Central memory CD8-positive, alpha-beta T cell (primary cell): ENCODE results near the gene GNG8.
A peak's percentile ranks its signal among the peaks of the same experiment; 100 is the strongest.

Experiments used
- ATAC-seq: fragments of 150-1000 bp; cut with Tn5 transposase; replicated peaks from 2 replicates; pipeline ENCODE4 v1.10.0; 2022; ENCODE audit warnings: mild to moderate bottlenecking, moderate FRiP score, moderate number of reproducible peaks; ENCODE audit not compliant: poor library complexity, severe bottlenecking; ENCODE audit errors: extremely low read depth
- DNase-seq, 2 donors: peaks; one replicate each; pipeline ENCODE4 v3.0.0; 2021; ENCODE audit warnings: low spot score in 2 of 2
- H3K27ac Mint-ChIP-seq: one replicate; pipeline ENCODE4 v1.8.0; 2022; ENCODE audit warnings: low read depth, mild to moderate bottlenecking, moderate library complexity, mixed read lengths
- H3K27me3 Mint-ChIP-seq: one replicate; pipeline ENCODE4 v1.8.0; 2022; ENCODE audit warnings: mixed read lengths
- H3K36me3 Mint-ChIP-seq: one replicate; pipeline ENCODE4 v1.8.0; 2022; ENCODE audit warnings: mild to moderate bottlenecking, moderate library complexity, mixed read lengths; ENCODE audit not compliant: insufficient read depth
- H3K4me1 Mint-ChIP-seq: one replicate; pipeline ENCODE4 v1.8.0; 2022; ENCODE audit warnings: mixed read lengths
- H3K4me3 Mint-ChIP-seq: one replicate; pipeline ENCODE4 v1.8.0; 2022; ENCODE audit warnings: mild to moderate bottlenecking, moderate library complexity, mixed read lengths
- H3K9me3 Mint-ChIP-seq: one replicate; pipeline ENCODE4 v1.8.0; 2022; ENCODE audit warnings: mixed read lengths

Gene GNG8

DNA sequence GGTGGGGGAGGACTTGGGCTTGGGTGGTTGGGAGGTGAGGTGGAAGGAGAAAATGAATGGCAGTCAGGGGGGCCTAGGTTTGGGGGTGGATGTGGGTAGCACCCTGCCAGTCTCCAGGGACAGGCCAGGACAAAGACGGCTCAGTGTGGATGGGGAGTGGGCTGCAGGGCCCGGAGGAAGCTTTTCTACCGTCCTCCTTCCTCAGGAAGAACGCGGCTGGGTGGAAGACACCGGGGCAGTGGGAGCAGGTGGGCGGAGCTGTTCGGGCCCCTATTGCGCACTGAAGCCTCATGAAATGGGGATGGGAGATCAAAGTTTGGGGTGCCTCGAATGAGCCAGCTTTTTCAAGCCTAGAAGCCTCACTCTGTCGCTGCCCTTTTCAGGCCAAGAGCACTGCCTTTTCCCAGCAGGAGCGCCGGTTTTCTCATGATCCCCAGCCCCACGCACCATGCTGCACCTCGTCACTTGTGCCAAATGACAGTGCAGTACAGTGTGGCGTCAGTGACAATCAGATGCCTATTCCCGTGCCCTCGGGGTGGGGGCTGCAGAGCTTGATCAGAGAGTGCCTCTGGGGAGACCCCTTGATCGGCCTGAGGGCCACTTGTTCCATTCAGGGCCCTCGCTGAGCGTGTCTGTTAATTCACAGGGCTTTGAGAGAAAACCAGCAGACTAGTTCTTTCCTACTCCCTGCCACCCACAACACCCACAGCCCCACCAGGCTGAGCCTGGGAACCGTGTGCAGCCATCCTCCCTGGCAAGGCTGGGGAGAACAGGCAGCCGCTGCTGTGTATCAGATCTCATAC, 33.4 kb downstream of the GNG8 start:
- peaks cover 27% of the 10 kb centered on the region for H3K4me1 Mint-ChIP-seq
- peak overlapping the region; percentile 96 for H3K27ac Mint-ChIP-seq
- ATAC-seq (no peak), DNase-seq (no peak)
- peaks cover 8% of the 10 kb centered on the region for H3K9me3 Mint-ChIP-seq
- H3K4me3 Mint-ChIP-seq: peak overlapping the region; percentile 88
- peaks cover 22% of the 10 kb centered on the region for H3K36me3 Mint-ChIP-seq
- no peaks in the 10 kb centered on the region for H3K27me3 Mint-ChIP-seq

DNA sequence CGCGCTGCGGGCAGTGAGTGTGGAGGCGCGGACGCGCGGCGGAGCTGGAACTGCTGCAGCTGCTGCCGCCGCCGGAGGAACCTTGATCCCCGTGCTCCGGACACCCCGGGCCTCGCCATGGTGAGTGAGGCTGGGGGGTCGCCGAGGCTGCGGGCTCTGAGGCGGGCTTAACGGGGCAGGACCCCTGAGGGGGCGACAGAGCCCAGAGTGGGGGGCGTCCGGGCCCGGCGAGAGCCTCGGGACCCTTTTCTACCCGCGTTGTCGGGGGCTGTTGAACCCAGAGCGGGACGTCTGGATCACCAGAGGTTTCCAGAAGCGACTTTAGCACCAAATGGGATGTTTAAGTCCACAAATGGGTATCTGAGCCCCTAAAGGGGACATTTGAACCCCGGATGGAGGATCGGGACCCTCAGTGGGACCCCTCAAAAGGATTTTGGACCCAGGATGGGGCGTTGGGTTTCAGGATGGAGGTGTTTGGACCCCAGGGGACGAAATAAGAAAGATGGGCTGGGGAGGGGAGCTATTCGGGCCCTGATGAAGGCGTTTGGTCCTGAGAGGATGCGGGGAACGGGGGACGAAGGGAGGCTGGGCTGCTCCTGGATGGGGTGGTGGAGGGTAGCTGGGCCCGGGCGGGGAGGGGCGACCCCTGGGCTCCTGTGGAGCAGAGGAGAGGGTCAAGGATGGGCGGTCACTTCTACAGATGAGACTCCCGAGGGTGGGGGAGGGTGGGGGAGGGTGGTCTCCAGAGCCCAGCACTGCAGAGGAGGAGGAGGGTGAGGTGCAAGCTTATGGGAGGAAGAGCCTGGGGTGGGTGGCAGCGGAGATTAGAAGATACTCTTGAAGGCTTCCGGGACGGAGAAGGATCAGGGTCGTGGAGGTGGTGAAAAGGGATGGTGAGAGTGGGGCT, 34.4 kb downstream of the GNG8 start, which contains the start of gene CALM3:
Gene CALM3, plus strand, starts transcription at position 13 of the 907 bp plus-strand sequence. Its CDS starts 105 bp downstream, at position 118.
- Mint-ChIP-seq H3K36me3 (peaks cover 18% of the 10 kb centered on the region), H3K4me3 (peak within 1 kb of the TSS; percentile 88), H3K9me3 (peaks cover 8% of the 10 kb centered on the region), H3K27me3 (no peaks in the 10 kb centered on the region), H3K4me1 (peaks cover 25% of the 10 kb centered on the region), H3K27ac (peak within 1 kb of the TSS; percentile 96)
- ATAC-seq (no peak), DNase-seq (no peak)

DNA sequence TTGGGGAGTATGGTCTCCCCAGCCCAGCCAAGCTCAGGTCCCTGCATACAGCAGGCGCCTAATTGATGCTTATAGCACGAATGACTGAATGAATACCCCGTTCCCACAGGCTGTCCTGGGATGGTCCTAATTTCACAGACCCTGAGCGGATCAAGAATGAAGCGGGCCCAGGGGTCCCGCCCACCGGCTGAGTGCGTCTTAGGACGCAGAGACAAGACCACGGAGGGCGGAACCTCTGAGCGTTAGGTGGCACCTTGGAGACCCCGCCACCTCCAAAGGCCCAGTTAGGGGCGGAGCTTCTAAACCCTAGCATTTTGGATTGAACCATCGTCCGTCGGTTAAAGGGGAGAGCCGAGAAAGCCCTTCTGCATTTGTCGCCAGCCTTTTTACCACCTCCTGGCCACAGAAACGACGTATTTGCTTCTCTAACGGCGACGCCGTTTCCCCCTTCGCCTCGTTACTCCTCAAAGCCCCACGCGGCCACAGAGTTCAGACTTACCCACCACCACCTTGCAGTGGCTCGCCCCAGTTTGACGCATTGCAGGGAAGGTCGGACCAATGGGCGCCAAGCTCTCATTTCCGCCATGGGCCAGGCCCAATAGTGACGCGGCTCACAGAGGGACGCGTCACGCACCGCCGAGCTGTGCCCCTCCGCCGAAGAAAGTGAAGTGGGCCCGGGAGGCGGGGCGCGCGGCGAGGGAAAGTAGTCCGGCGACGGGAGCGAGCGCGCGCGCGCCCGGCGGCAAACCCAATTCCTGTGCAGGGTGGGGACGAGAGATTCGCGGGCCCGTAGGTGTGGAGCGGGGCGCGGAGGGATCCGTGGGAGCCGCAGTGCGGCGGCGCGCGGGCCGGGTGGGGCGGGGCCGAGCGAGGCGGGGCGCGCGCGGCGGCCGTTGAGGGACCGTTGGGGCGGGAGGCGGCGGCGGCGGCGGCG, 35.4 kb downstream of the GNG8 start:
- Mint-ChIP-seq H3K4me1 (peaks cover 25% of the 10 kb centered on the region), H3K27ac (peak overlapping the region; percentile 96), H3K27me3 (no peaks in the 10 kb centered on the region), H3K9me3 (peaks cover 8% of the 10 kb centered on the region), H3K4me3 (peak overlapping the region; percentile 88), H3K36me3 (peaks cover 17% of the 10 kb centered on the region)
- peak; percentile 87 for ATAC-seq
- peak; percentile 98 to 99 for DNase-seq

DNA sequence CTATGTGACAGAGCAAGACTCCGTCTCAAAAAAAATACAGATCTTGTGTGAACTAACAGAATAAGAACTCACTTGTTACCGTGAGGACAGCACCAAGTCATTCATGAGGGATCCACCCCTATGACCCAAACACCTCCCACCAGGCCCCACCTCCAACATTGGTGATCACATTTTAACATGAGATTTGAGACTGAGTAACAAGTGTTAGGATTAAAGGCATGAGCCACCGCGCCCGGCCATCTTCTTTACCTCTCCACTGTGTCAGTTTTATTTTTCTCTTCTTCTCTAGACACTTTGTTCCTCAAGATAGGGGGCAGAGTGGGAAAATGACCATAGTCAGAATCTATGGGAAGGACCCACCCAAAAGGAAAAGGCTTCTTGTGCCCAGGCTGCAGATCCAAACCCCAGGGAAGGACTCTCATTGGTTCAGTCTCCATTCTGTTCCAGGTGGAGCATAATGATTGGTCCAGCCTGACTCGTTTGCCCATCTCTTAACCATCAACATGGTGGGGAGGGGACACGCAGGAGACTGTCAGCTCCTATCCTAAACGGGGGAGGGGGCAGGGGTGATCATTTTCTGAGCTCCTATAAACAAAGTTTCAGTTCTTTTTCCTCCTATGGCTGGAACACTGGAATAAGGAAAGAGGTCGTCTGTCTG, 36.2 kb downstream of the GNG8 start:
- no peak for ATAC-seq
- DNase-seq: no peak
- peak overlapping the region; percentile 96 for H3K27ac Mint-ChIP-seq
- peaks cover 8% of the 10 kb centered on the region for H3K9me3 Mint-ChIP-seq
- peak overlapping the region; percentile 88 for H3K4me3 Mint-ChIP-seq
- peaks cover 17% of the 10 kb centered on the region for H3K36me3 Mint-ChIP-seq
- H3K27me3 Mint-ChIP-seq: no peaks in the 10 kb centered on the region
- peaks cover 25% of the 10 kb centered on the region for H3K4me1 Mint-ChIP-seq

DNA sequence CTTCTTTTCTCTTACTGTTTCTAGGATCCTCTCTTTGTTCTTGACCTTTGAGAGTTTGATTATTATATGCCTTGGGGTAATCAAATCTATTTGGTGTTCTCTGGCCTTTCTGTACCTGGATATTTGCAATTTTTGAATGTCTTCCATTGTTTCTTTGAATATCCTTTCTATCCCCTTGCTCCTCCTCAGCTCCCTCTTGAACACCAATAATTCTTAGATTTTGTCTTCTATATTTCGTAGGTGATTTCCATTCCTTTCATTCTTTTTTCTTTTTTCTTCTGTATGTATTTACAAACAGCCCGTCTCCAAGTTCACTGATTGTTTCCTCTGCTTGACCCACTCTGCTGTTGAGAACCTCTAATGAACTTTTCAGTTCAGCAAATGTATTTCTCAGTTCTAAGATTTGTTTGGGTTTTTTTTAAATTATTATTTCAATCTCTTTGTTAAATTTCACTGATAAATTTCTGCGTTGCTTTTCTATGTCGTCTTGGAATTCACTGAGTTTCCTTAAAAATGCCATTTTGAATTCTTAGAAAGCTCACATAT, 37.6 kb downstream of the GNG8 start:
- Mint-ChIP-seq H3K27ac (peak overlapping the region; percentile 56), H3K4me3 (no peak overlapping the region), H3K4me1 (peaks cover 22% of the 10 kb centered on the region), H3K36me3 (peaks cover 14% of the 10 kb centered on the region), H3K9me3 (peaks cover 8% of the 10 kb centered on the region), H3K27me3 (no peaks in the 10 kb centered on the region)
- DNase-seq (no peak), ATAC-seq (no peak)

DNA sequence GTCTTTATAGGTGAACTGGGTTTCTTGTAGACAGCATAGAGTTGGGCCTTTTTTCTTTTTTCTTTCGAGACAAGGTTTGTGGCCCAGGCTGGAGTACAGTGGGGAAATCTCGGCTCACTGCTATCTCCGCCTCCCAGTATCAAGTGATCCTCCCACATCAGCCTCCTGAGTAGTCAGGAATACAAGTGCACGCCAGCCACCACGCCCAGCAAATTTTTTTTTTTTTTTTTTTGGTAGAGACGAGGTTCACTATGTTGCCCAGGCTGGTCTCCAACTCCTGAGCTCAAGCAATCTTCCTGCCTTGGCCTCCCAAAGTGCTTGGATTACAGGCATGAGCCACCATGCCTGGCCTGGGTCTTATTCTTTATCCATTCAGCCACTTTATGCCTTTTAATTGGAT, 40.0 kb downstream of the GNG8 start:
- DNase-seq: no peak
- ATAC-seq: no peak
- H3K36me3 Mint-ChIP-seq: peaks cover 8% of the 10 kb centered on the region
- no peak overlapping the region for H3K27ac Mint-ChIP-seq
- peaks cover 8% of the 10 kb centered on the region for H3K9me3 Mint-ChIP-seq
- H3K4me1 Mint-ChIP-seq: no peaks in the 10 kb centered on the region
- H3K27me3 Mint-ChIP-seq: no peaks in the 10 kb centered on the region
- H3K4me3 Mint-ChIP-seq: no peak overlapping the region

DNA sequence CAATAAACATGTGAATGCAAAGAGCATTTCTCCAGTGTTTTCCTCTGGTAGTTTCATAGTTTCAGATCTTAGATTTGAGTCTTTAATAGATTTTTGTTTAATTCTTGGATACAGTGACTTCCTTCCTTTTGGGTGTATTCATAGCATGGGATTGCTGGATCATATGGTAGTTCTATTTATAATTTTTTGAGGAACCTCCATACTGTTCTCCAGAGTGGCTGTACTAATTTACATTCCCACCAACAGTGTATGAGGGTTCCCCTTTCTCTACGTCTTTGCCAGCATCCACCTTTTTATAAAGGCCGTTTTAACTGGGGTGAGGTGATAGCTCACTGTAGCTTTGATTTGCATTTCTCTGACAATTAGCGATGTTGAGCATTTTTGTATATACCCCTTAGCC, 44.1 kb downstream of the GNG8 start:
- no peak overlapping the region for H3K27ac Mint-ChIP-seq
- ATAC-seq (no peak), DNase-seq (no peak)
- H3K4me3 Mint-ChIP-seq: no peak overlapping the region
- H3K27me3 Mint-ChIP-seq: no peaks in the 10 kb centered on the region
- H3K9me3 Mint-ChIP-seq: no peaks in the 10 kb centered on the region
- H3K36me3 Mint-ChIP-seq: peaks cover 2% of the 10 kb centered on the region
- no peaks in the 10 kb centered on the region for H3K4me1 Mint-ChIP-seq

DNA sequence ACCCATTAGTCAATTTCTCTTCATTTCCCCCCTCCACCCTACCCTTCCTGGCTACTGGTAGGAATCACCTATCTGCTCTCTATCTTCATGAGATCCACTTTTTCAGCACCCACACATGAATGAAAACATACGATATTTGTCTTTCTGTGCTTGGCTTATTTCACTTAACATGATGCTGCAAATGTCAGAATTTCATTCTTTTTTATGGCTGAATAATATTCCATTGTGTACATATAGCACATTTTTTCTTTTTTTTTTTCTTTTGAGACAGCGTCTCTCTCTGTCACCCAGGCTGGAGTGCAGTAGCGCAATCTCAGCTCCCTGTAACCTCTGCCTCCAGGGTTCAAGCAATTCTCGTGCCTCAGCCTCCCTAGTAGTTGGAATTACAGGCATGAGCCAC, 44.7 kb downstream of the GNG8 start:
- H3K36me3 Mint-ChIP-seq: peaks cover 2% of the 10 kb centered on the region
- no peaks in the 10 kb centered on the region for H3K4me1 Mint-ChIP-seq
- no peaks in the 10 kb centered on the region for H3K9me3 Mint-ChIP-seq
- H3K27ac Mint-ChIP-seq: no peak overlapping the region
- ATAC-seq (no peak), DNase-seq (no peak)
- H3K27me3 Mint-ChIP-seq: no peaks in the 10 kb centered on the region
- no peak overlapping the region for H3K4me3 Mint-ChIP-seq

DNA sequence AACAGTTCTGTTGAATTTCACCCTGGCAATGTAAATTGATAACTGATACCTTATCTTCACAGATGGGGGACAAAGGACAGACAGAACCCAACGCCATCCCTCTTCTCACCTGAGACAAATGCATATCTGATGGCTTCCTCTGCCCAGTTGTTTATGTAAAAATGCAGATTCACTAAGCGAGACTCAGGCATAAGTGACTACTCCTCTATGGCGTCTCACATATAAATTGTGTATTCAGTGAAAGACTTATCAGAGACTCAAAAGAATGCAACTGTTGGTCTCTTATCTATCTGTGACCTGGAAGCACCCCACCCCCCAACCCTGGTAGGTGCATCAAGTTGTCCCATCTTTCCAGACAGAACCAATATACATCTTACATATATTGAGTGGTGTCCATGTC, 48.1 kb downstream of the GNG8 start:
- Mint-ChIP-seq H3K9me3 (no peaks in the 10 kb centered on the region), H3K4me1 (no peaks in the 10 kb centered on the region), H3K27ac (no peak overlapping the region), H3K27me3 (no peaks in the 10 kb centered on the region), H3K36me3 (peaks cover 2% of the 10 kb centered on the region), H3K4me3 (no peak overlapping the region)
- no peak for ATAC-seq
- DNase-seq: no peak

DNA sequence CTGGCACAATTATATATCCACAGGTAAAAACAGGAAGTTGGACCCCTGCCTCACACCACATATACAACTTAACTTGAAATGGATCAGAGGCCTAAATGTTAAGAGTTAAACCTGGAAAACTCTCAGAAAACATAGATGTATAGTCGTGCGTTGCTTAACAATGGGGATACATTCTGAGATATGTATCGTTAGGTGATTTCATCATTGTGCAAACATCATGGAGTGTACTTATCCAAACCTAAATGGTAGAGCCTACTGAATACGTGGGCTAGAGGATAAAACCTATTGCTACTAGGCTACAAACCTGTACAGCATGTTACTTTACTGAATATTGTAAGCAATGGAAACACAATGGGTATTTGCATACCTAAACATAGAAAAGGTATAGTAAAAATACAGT, 49.7 kb downstream of the GNG8 start:
- no peak for ATAC-seq
- Mint-ChIP-seq H3K4me1 (no peaks in the 10 kb centered on the region), H3K27ac (no peak overlapping the region), H3K4me3 (no peak overlapping the region), H3K9me3 (no peaks in the 10 kb centered on the region), H3K27me3 (no peaks in the 10 kb centered on the region), H3K36me3 (no peaks in the 10 kb centered on the region)
- DNase-seq: no peak

DNA sequence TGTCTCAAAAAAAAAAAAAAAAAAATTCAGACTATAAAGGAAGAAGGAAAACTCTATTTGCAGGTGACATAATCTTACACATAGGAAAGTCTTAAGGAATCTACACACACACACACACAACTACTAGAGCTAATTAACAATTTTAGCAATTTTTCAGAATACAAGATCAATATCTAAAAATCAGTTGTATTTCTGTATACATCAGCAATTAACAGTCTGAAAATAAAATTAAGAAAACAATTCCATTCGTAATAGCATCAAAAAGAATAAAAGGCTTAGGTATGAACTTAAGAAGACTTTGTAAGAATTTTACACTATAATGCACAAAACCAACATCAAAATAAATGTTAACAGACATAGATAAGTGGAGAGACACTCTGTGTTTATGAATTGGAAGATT, 50.5 kb downstream of the GNG8 start:
- no peak overlapping the region for H3K27ac Mint-ChIP-seq
- no peaks in the 10 kb centered on the region for H3K27me3 Mint-ChIP-seq
- ATAC-seq (no peak), DNase-seq (no peak)
- no peaks in the 10 kb centered on the region for H3K9me3 Mint-ChIP-seq
- no peaks in the 10 kb centered on the region for H3K36me3 Mint-ChIP-seq
- H3K4me3 Mint-ChIP-seq: no peak overlapping the region
- H3K4me1 Mint-ChIP-seq: no peaks in the 10 kb centered on the region
